ENCODE data around the gene CILP2.

The CILP2 gene

DNA sequence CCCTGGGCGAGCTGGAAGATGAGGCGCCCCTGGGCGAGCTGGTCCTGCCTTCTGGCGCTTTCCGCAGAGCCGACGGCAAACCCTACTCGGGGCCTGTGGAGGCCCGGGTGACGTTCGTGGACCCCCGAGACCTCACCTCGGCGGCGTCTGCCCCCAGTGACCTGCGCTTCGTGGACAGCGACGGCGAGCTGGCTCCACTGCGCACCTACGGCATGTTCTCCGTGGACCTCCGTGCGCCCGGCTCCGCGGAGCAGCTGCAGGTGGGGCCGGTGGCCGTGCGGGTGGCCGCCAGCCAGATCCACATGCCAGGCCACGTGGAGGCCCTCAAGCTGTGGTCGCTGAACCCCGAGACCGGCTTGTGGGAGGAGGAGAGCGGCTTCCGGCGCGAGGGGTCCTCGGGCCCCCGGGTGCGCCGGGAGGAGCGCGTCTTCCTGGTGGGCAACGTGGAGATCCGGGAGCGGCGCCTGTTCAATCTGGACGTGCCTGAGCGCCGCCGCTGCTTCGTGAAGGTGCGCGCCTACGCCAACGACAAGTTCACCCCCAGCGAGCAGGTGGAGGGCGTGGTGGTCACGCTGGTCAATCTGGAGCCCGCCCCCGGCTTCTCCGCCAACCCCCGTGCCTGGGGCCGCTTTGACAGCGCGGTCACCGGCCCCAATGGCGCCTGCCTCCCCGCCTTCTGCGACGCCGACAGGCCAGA is 6.3 kb downstream of the CILP2 start:
- Histone ChIP-seq H3K9ac (ENCODE audit: low read length in 5 of 5) (no peak overlapping the region), H3K4me1 (ENCODE audit: control insufficient read depth in 5 of 5, insufficient read depth in 5 of 5, low read length in 5 of 5) (peaks cover 0 to 34% (median 22%) of the 10 kb centered on the region in 5 donors), H3K9me3 (ENCODE audit: control insufficient read depth in 5 of 5, low read length in 5 of 5) (peaks cover 0 to 3% (median 2%) of the 10 kb centered on the region in 5 donors), H3K27ac (ENCODE audit: low read depth, low read length) (no peak overlapping the region), H3K27me3 (ENCODE audit: control insufficient read depth in 5 of 5, insufficient read depth in 4 of 5, low read length in 5 of 5) (peaks cover 17 to 59% (median 36%) of the 10 kb centered on the region in 5 donors), H3K4me3 (ENCODE audit: low read depth in 1 of 5, low read length in 5 of 5) (no peak overlapping the region), H3K36me3 (ENCODE audit: control insufficient read depth in 5 of 5, insufficient read depth in 5 of 5, low read length in 5 of 5) (no peaks in the 10 kb centered on the region)

- Histone ChIP-seq H3K9me3 (ENCODE audit: control insufficient read depth in 5 of 5, low read length in 5 of 5) (peaks cover 0 to 3% (median 2%) of the 10 kb centered on the region in 5 donors), H3K27me3 (ENCODE audit: control insufficient read depth in 5 of 5, insufficient read depth in 4 of 5, low read length in 5 of 5) (peaks cover 15 to 59% (median 35%) of the 10 kb centered on the region in 5 donors), H3K36me3 (ENCODE audit: control insufficient read depth in 5 of 5, insufficient read depth in 5 of 5, low read length in 5 of 5) (no peaks in the 10 kb centered on the region), H3K4me3 (ENCODE audit: low read depth in 1 of 5, low read length in 5 of 5) (no peak overlapping the region), H3K9ac (ENCODE audit: low read length in 5 of 5) (no peak overlapping the region), H3K27ac (ENCODE audit: low read depth, low read length) (no peak overlapping the region), H3K4me1 (ENCODE audit: control insufficient read depth in 5 of 5, insufficient read depth in 5 of 5, low read length in 5 of 5) (peaks cover 0 to 31% (median 20%) of the 10 kb centered on the region in 5 donors)
Measured at GRCh38 chr19:19544954-19545591, 7.0 kb downstream of the CILP2 start.

GRCh38 chr19:19545707-19546106 is 7.6 kb downstream of the CILP2 start:
- H3K9me3 ChIP-seq (ENCODE audit: control insufficient read depth in 5 of 5, low read length in 5 of 5): peaks cover 0 to 3% (median 2%) of the 10 kb centered on the region in 5 donors
- H3K4me3 ChIP-seq (ENCODE audit: low read depth in 1 of 5, low read length in 5 of 5): no peak overlapping the region
- H3K36me3 ChIP-seq (ENCODE audit: control insufficient read depth in 5 of 5, insufficient read depth in 5 of 5, low read length in 5 of 5): no peaks in the 10 kb centered on the region
- H3K27me3 ChIP-seq (ENCODE audit: control insufficient read depth in 5 of 5, insufficient read depth in 4 of 5, low read length in 5 of 5): peaks cover 13 to 59% (median 33%) of the 10 kb centered on the region in 5 donors
- H3K9ac ChIP-seq (ENCODE audit: low read length in 5 of 5): no peak overlapping the region
- H3K27ac ChIP-seq (ENCODE audit: low read depth, low read length): no peak overlapping the region
- peaks cover 0 to 27% (median 15%) of the 10 kb centered on the region in 5 donors for H3K4me1 ChIP-seq (ENCODE audit: control insufficient read depth in 5 of 5, insufficient read depth in 5 of 5, low read length in 5 of 5)

- no peak overlapping the region for H3K27ac ChIP-seq (ENCODE audit: low read depth, low read length)
- H3K36me3 ChIP-seq (ENCODE audit: control insufficient read depth in 5 of 5, insufficient read depth in 5 of 5, low read length in 5 of 5): no peaks in the 10 kb centered on the region
- peaks cover 0 to 8% (median 5%) of the 10 kb centered on the region in 5 donors for H3K9me3 ChIP-seq (ENCODE audit: control insufficient read depth in 5 of 5, low read length in 5 of 5)
- H3K4me3 ChIP-seq (ENCODE audit: low read depth in 1 of 5, low read length in 5 of 5): no peak overlapping the region
- peaks cover 5 to 49% (median 23%) of the 10 kb centered on the region in 5 donors for H3K27me3 ChIP-seq (ENCODE audit: control insufficient read depth in 5 of 5, insufficient read depth in 4 of 5, low read length in 5 of 5)
- no peak overlapping the region for H3K9ac ChIP-seq (ENCODE audit: low read length in 5 of 5)
- H3K4me1 ChIP-seq (ENCODE audit: control insufficient read depth in 5 of 5, insufficient read depth in 5 of 5, low read length in 5 of 5): peaks cover 0 to 20% (median 8%) of the 10 kb centered on the region in 5 donors
Measured at GRCh38 chr19:19546751-19547162, 8.7 kb downstream of the CILP2 start.

DNA sequence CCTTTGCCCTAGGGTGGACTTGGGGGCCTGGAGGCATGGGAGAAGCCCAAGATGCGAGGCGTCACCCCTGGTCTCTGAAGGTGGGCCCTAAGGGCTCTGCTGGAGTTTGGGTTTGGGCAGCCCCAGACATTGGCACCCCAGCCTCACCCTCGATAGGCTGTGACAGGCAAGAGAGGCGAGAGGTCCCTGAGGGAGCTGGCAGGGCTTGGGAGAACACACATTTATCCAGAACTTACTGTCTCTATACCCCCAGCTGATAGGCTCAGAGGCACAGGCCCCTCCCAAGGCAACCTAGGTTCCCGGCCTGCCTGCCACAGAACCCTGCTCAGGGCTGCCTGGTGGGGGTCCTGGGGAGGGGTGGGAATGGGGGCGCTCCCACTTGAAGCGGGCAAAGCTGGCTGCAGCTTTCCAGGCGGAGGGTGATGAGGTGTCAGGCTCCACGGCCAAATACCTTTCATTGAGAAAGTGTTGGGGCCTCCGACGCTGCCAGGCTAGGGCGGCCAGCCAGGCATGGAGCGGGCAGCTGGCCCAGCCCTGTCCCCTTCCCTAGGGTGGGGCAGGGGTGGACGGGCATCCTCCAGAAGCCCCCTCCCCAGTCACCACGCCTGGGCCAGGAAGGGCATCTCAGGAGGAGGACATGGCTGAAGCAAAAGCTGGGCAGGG is 9.7 kb downstream of the CILP2 start:
- no peak overlapping the region for H3K9ac ChIP-seq (ENCODE audit: low read length in 5 of 5)
- peaks cover 0 to 20% (median 8%) of the 10 kb centered on the region in 5 donors for H3K4me1 ChIP-seq (ENCODE audit: control insufficient read depth in 5 of 5, insufficient read depth in 5 of 5, low read length in 5 of 5)
- no peak overlapping the region for H3K27ac ChIP-seq (ENCODE audit: low read depth, low read length)
- H3K36me3 ChIP-seq (ENCODE audit: control insufficient read depth in 5 of 5, insufficient read depth in 5 of 5, low read length in 5 of 5): no peaks in the 10 kb centered on the region
- peaks cover 0 to 8% (median 5%) of the 10 kb centered on the region in 5 donors for H3K9me3 ChIP-seq (ENCODE audit: control insufficient read depth in 5 of 5, low read length in 5 of 5)
- H3K4me3 ChIP-seq (ENCODE audit: low read depth in 1 of 5, low read length in 5 of 5): no peak overlapping the region
- peaks cover 0 to 38% (median 12%) of the 10 kb centered on the region in 5 donors for H3K27me3 ChIP-seq (ENCODE audit: control insufficient read depth in 5 of 5, insufficient read depth in 4 of 5, low read length in 5 of 5)

DNA sequence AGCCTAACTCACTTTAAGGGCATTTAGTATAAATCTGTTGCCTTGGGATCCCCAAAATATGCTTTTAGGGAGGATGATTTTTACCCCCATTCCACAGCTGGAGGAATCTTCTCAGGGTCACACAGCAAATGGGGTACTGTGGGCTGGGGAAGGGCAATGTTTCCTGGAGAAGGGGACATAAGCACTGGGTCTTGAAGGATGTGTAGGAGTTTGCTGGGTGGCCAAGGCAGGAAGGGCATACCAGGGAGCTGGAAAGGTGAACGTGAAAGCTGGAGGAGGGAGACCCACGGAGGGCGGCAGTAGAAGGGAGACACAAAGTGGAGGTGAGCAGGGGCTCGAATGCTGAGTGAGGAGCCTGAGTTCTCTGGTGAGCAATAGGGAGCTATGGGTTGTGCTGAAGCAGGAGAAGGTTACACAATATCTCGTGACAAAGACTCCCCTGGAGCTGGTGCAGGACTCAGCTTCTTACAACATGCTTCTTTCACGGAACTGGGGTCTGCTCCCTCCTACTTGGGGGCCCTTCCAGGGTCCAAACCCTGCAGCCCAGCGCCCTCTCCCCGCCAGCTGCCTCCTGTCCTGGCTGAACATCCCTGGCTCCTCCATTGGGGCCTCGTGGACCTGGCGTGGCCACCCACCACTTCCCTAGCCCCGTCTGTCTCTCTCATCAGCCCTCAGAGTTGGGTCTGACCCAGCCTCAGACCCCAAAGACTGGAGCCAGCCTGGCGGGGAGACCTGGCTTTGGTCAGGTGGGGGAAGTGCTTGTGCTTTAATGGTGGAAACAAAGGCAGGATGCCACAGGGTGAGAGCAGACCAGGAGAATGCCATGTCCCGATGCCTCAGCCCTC is 11.1 kb downstream of the CILP2 start:
- Histone ChIP-seq H3K4me1 (ENCODE audit: control insufficient read depth in 5 of 5, insufficient read depth in 5 of 5, low read length in 5 of 5) (peaks cover 0 to 24% (median 15%) of the 10 kb centered on the region in 5 donors), H3K27me3 (ENCODE audit: control insufficient read depth in 5 of 5, insufficient read depth in 4 of 5, low read length in 5 of 5) (peaks cover 0 to 29% (median 2%) of the 10 kb centered on the region in 5 donors), H3K27ac (ENCODE audit: low read depth, low read length) (no peak overlapping the region), H3K9ac (ENCODE audit: low read length in 5 of 5) (no peak overlapping the region), H3K36me3 (ENCODE audit: control insufficient read depth in 5 of 5, insufficient read depth in 5 of 5, low read length in 5 of 5) (no peaks in the 10 kb centered on the region), H3K4me3 (ENCODE audit: low read depth in 1 of 5, low read length in 5 of 5) (no peak overlapping the region), H3K9me3 (ENCODE audit: control insufficient read depth in 5 of 5, low read length in 5 of 5) (peaks cover 0 to 8% (median 5%) of the 10 kb centered on the region in 5 donors)

DNA sequence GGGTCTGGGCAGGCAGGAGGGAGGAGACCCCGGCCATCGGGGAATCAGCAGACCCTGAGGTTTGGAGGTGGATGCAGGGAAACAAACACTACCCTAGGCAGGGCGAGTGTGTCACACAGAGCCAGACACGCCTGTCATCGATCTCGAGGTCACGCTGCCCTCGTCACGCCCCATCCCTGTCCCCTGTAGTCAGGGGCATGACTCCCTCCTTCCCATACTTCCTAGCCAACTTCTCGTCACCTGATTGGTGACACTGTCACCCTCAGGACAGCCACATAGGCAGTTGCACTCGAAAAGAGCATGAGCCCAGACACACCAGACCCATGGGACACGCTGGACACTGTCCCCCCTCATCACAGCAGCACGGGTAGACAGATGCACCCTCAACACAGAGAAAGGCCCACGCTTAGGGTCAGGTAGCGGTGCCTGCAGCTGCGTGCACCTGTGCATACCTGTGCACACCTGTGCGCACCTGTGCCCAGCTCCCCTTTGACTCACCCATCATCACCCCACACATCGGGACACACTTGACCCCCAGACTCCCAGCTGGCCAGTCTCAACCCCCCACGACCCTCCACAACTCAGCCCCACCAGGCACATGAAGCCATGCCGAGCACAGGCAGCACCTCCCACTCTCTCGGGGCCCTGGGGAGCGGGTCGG is 11.9 kb downstream of the CILP2 start:
- H3K9me3 ChIP-seq (ENCODE audit: control insufficient read depth in 5 of 5, low read length in 5 of 5): peaks cover 0 to 8% (median 5%) of the 10 kb centered on the region in 5 donors
- peaks cover 0 to 32% (median 20%) of the 10 kb centered on the region in 5 donors for H3K4me1 ChIP-seq (ENCODE audit: control insufficient read depth in 5 of 5, insufficient read depth in 5 of 5, low read length in 5 of 5)
- no peak overlapping the region for H3K9ac ChIP-seq (ENCODE audit: low read length in 5 of 5)
- H3K36me3 ChIP-seq (ENCODE audit: control insufficient read depth in 5 of 5, insufficient read depth in 5 of 5, low read length in 5 of 5): no peaks in the 10 kb centered on the region
- H3K4me3 ChIP-seq (ENCODE audit: low read depth in 1 of 5, low read length in 5 of 5): no peak overlapping the region
- peaks cover 0 to 29% (median 2%) of the 10 kb centered on the region in 5 donors for H3K27me3 ChIP-seq (ENCODE audit: control insufficient read depth in 5 of 5, insufficient read depth in 4 of 5, low read length in 5 of 5)
- H3K27ac ChIP-seq (ENCODE audit: low read depth, low read length): no peak overlapping the region

- H3K4me1 ChIP-seq (ENCODE audit: control insufficient read depth in 5 of 5, insufficient read depth in 5 of 5, low read length in 5 of 5): peaks cover 0 to 32% (median 20%) of the 10 kb centered on the region in 5 donors
- no peak overlapping the region for H3K27ac ChIP-seq (ENCODE audit: low read depth, low read length)
- H3K27me3 ChIP-seq (ENCODE audit: control insufficient read depth in 5 of 5, insufficient read depth in 4 of 5, low read length in 5 of 5): peaks cover 0 to 26% (median 2%) of the 10 kb centered on the region in 5 donors
- H3K36me3 ChIP-seq (ENCODE audit: control insufficient read depth in 5 of 5, insufficient read depth in 5 of 5, low read length in 5 of 5): no peaks in the 10 kb centered on the region
- H3K9me3 ChIP-seq (ENCODE audit: control insufficient read depth in 5 of 5, low read length in 5 of 5): peaks cover 0 to 8% (median 5%) of the 10 kb centered on the region in 5 donors
- H3K4me3 ChIP-seq (ENCODE audit: low read depth in 1 of 5, low read length in 5 of 5): no peak overlapping the region
- H3K9ac ChIP-seq (ENCODE audit: low read length in 5 of 5): no peak overlapping the region
Measured at GRCh38 chr19:19550485-19550929, 12.4 kb downstream of the CILP2 start.

Data from subcutaneous abdominal adipose tissue (tissue), 5 donors.